Embryonic facial prominence (tissue), 1 donor: ENCODE measurements around the gene CBLB.
"Not testable (repeated sequence)": the region's sequence is repeated elsewhere in the genome, so short reads cannot be mapped to it uniquely, and the experiment has no call there.

Experiments used
- DNase-seq: peaks from one replicate; pipeline ENCODE4 v3.0.0-alpha.2; 2016; ENCODE audit errors: extremely low spot score

The CBLB gene

DNA sequence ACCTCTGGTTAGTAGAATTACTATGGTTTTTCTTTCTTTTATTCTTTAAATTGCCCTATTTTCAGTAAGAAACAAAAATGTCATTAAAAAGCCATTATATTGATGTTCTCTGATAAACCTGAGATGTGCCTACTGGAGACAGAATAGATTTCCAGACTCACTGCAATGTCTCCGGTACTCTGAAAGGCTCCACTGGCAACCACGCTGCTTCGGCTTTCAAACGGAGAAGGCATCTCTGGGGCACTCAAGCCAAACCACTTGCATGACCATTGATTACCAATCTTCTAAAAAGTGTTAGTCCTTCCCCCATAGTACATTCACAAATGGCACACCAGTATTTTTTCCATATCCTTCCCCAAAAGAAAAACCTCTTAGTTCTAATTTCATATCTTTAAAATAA, 82.6 kb downstream of the CBLB start:
- no peak for DNase-seq

DNA sequence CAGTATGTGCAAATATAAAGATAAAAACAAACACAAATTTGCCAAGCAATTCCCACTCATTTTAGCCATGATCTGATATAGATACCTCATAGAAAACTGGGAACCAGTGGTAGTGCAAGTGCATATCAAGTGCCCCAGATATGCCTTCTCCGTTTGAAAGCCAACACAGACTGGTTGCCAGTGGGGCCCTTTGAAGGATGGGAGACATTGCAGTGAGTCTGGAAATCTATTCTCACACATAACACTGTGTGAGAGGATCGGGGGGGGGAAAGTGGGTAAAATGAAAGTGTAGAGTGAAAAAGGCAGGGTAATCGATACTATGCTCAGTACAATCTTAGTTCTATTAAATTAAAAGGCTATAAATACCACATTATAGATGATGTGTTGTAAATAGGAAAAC, 83.0 kb downstream of the CBLB start:
- DNase-seq, result no peak

DNA sequence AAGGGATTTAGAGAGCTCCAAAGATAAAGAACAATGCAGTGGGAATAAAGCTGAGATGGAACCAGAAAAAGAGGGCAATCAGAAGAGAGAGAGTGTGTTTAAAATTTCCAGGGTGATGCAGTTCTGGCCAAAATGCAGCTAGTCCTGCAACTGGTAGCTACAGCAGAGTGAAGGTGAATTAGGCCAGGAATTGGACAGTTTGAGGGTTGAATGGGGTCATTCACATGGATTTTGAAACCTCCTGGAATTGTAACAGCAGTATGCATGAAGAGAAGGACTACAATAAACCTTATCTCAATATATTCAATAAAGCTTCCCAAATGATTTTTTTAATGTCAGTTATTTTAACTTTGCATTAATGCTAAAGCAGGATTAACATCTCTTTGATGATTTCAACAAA, 85.2 kb downstream of the CBLB start:
- no peak for DNase-seq

DNA sequence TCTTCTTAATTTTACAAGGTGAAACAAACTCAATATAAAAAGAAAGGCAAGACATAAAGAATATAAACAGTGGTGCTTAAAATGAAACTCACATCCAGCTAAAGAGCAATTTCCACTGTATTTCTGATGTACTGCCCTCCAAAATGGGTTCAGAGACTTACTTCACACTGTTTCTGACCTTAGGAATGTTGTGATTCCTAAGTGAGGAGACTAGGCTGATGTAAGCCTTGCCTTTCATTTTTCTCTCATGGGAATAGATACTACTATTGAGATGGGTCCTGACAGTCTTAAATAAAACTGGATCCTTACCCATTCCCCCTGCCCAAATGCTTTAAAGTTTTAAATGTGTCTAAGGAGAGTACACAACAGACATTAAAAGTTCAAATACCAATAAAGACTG, 86.9 kb downstream of the CBLB start:
- DNase-seq, result no peak

DNA sequence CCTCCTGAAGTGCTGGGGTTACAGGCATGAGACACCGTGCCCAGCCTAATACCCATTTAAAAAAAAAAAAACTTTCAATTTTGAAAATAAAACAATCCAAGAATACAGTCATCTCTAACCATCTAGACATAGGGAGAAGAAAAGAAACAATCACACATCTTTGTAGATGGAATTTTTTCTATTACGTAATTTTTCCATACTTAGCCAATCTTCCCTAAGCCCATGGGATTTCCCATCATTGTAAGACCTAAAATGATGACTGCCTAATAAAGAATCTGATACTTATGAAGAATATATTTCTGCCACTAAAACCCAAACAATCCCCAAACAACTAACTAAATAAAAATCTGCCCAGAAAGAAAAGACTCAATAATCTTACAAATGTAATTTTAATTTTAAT, 88.7 kb downstream of the CBLB start:
- DNase-seq, result no peak

DNA sequence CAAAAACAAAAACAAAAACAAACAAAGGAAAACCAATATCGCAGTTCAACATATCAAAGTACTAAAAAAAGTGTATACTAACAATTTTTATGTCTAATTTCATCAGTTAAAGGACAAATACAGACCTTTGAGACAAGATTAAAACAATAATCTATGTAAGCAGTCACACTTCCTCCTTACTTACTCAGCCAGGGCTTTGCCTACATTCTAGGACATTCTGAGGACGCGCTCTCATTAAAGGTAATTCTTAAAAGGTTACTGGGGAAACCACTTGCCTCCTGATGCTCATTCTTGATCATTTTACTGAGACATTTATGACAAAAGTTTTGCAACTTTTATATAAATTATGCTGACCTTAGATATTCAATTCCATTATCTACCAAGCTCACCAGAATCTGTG, 93.4 kb downstream of the CBLB start:
- no peak for DNase-seq

DNA sequence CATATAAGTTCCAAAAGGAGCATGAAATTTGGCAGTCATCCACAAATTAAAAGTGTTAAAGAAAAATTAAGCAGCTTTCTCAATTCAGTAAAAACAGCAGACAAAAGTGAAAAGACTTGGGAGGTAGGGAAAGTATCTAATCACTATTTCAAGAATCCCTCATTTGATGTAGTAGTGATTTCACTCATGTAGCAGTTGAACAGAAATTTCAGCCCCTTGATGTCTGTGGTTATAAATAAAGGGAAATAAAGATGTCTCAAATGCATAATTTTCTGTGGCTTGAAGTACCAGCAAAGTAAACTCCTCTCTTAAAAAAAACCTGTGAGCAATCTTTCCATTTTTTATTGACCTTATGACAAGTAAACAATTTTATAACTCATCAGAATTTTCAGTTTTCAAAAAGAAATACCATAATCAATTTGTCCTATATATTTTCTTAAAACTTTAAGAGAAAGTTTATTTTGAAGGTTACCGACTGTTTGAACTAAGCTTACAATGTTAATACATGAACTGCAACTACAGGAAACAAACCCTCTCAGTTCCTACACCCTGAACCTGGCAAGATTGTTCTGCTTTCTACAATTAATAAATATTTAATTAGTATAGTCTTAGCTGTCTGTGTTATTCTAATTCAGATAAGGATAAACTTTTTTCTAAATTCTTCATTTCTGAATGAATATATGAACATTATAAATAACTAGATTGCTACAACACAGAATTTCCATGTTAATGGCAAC, 94.2 kb downstream of the CBLB start:
- no peak for DNase-seq

DNA sequence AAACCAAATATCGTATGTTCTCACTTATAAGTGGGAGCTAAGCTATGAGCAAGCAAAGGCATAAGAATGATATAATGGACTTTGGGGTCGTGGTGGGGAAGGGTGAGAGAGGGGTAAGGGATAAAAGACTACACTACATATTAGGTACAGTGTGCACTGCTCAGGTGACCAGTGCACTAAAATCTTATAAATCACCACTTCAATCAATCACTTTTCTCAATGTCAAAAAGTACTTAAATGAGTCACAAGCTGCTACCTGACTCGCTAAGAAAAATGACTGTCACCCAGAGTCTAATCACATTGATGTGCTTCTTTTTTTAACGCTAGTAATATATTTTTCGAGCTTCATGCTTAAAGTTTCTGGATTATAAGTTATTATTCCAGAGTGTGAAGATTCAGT, 95.5 kb downstream of the CBLB start:
- no peak for DNase-seq

DNA sequence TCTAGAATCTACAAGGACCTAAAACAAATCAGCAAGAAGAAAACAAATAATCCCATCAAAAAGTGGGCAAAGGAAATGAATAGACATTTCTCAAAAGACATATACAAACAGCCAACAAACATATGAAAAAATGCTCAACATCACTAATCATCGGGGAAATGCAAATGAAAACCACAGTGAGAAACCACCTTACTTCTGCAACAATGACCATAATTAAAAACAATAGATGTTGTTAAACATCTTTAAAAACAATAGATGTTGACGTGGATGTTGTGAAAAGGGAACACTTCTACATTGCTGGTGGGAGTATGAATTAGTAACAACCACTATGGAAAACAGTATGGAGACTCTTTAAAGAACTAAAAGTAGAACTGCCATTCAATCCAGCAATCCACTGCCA, 96.2 kb downstream of the CBLB start:
- DNase-seq, result no peak

DNA sequence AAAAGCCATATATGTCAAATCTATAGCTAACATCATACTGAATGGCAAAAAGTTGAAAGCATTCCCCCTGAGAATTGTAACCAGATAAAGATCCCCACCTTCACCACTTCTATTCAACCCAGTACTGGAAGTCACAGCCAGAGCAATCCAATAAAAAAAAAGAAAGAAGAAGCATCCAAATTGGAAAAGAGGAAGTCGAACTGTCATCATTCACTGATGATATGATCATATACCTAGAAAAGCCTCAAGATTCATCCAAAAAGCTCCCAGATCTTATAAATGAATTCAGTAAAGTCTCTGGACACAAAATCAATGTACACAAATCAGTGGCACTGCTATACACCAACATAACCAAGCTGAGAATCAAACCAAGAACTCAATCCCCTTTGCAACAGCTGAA, 97.4 kb downstream of the CBLB start:
- DNase-seq, result no peak

DNA sequence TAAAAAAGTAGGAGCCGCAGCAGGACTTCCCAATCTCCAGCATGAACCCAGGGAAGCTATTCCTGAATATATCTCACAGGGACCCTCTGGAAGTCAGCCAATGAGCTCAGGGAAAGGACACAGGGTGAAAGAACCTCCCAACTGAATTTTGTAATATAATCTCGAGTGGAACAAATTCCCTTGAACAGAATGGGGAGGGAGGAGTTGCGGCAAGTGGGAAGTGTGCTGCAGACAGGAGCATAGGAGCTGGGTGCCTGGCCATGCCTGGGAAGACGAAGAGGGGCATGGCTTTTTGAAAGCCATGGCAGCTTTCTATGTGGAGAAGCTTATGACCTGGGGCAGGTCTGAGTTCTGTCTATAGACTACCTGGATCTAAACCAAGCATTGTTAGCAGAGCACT, 98.4 kb downstream of the CBLB start:
- no peak for DNase-seq

DNA sequence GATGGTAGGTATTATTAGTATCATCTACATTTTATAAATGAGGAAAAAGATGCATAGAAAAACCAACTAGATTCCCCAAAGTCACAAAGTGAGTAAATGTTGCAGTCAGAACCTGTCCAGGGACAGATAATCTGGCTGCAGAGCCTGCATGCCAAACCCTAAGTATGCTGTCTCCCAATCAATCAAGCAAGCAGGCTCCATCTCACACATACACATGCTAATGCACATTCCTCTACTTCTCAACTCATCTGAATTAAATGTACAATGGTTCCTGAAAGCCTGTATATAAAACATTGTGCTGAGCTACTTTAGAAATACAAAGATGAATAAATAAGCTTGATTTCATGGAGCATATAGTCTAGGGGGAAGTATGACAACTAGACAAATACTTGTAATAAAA, 101.0 kb downstream of the CBLB start:
- no peak for DNase-seq

DNA sequence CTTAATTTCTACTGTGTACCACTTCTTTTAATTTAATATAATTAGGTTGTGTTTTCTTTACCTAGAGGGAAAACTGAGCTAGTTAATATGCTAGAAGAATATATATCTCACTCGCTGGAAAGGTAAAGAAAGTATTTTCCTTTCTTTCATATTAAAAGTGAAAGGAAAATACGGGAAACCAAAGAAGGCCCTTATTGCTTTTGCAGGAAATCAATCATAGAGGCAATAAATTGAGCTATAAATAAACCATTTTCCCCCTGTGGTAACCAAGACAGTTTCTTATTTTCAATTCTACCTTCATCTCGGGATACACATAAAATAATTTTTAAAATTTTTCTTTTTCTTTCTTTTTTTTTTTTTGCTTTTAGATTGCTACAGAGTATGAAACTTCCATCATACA, 101.6 kb downstream of the CBLB start:
- DNase-seq, result no peak

DNA sequence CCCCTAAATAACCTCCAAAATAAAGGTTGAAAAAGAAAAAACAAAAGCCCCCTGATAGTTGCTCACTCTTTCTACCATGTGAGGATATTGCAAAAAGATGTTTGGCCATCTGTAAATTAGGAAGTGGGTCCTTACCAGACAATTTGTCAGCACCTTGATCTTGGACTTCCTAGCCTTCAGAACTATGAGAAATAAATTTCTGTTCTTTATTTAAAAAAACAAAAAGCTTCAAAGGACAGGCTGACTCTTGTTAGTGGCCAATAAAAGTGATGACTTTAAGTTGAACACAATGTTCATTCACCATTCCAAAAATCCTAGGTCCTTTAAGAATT, 103.5 kb downstream of the CBLB start:
- no peak for DNase-seq

DNA sequence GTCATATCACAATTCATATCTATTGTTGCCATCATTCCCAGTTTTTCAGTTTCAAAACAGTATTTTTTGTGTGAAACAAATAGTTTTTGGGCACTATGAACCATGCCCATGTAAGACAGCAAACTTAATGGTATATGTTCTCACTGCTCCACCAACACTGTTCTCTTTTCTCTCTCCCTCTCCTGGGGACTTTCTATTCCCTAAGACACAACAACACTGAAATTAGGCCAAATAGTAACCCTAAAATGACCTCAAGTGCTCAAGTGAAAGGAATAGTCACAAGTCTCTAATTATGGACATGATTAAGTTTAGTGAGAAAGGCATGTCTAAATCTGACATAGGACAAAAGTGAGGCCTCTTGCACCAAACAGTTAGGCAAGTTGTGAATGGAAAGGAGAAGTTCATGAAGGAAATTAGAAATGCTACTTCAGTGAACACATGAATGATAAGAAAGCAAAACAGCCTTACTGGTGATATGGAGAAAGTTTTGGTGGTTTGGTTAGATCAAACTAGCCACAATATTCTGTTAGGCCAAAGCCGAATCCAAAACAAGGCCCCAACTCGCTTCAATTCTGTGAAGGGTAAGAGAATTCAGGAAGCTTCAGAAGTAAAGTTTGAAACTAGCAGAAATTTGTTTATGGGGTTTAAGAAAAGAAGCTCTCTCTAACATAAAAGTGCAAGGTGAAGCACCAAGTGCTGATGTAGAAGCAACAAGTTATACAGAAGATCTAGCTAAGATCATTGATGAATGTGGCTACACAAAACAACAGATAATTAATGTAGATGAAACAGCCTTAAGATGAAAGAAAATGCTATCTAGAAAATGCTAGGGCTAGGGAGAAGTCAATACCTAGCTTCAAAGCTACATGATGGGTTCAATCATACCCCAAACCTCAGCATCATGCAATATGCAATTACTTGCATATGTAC, 104.2 kb downstream of the CBLB start:
- no peak for DNase-seq

DNA sequence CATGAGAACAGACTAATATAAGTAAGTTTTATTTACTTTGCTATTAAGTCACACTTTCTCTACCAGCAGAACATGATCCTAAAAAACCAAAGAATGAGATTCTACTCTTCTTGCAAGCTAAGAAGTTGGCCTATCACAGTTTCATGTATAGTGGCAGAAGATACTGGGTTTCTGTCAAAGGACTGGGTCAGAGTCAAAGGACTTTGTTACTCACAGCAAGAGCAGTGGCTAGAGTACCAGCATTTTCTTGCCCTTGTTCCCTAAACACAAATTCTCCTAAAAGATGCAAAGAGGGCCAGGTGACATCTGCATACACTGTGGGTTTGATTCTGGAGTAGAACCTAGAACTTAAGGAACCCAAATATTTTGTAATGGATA, 105.2 kb downstream of the CBLB start:
- DNase-seq, result no peak

DNA sequence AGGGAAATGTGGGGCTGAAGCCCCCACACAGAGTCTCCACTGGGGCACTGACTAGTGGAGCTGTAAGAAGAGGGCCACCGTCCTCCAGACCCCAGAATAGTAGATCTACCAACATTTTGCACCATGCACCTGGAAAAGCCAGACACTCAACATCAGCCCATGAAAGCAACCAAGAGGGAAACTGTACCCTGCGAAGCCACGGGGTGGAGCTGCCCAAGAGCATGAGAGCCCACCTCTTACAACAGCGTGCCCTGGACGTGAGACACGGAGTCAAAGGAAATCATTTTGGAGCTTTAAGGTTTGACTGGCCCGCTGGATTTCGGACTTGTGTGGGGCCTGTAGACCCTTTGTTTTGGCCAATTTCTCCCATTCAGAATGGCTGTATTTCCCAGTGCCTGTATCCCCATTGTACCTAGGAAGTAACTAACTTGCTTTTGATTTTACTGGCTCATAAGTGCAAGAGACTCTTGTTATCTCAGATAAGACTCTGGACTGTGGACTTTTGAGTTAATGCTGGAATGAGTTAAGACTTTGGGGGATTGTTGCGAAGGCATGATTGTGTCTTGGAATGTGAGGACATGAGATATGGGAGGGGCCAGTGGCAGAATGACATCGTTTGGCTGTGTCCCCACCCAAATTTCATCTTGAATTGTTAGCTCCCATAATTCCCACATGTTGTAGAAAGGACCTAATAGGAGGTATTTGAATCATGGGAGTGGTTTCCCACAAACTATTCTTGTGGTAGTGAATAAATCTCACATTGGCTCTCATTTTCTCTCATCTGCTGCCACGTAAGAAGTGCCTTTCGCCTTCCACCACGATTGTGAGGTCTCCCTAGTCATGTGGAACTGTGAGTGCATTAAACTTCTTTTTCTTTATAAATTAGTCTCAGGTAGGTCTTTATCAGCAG, 105.8 kb downstream of the CBLB start:
- DNase-seq, result no peak

DNA sequence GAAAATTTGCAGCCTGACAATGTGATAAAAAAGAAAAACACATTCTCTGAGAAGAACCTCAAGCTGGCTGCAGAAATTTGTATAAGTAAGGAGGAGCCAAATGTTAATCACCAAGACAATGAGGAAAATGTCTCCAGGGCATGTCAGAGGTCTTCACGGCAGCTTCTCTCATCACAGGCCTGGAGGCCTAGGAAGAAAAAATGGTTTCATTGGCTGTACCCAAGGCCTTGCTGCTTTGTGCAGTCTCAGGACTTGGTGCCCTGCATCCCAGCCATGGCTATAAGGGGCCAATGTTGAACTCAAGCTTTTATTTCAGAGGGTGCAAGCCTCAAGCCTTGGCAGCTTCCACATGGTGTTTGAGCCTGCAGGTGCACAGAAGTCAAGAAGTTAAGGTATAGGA, 106.6 kb downstream of the CBLB start:
- not testable (repeated sequence) for DNase-seq

DNA sequence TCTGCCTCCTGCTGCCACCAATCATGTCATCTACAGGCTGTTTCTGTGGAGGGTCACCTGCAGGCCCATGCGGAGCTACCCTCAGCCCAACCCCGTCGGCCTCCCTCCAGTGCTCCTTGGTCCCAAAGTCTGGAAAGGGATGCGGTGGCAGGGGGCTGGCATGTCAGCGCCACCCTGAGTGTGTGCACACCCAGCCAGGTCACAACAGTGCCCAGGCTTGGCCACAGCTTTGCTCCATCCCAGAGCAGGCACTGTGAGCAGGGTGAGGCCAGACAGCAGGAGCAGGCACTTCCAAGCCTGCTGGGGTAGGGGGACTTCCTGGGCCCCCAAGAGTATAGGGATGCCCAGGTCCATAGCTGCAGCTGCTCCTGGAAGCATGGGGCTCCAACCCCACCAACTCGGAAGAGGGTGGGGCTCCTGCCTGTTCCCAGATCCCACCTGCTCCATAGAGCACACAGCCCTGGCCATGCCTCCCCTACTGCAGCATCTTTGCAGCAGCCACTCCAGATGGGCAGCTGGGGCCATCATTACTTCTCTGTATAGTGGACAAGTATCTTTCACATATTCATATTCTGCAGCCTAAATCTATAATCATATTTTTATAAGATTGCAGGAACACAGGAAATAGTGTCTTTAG, 109.3 kb downstream of the CBLB start:
- no peak for DNase-seq

DNA sequence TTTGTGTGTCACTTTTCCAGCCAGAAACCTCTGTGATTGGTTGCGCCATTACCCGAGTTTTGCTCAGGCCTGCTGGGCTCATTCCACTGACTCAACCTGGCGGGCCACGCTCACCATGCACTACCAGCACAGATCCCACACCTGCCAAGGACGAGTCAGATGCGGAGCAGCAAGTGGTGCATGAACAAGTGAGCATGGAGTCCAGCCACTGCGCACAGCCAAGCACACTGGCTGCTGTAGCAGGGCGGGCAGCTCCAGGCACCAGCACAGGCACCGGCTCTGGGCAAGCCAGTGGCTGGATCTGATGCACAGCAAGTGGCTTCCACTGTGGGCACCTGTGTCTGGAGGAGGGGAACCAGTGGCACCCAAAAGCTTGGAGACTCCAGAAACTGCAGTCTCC, 110.4 kb downstream of the CBLB start:
- DNase-seq, result no peak

DNA sequence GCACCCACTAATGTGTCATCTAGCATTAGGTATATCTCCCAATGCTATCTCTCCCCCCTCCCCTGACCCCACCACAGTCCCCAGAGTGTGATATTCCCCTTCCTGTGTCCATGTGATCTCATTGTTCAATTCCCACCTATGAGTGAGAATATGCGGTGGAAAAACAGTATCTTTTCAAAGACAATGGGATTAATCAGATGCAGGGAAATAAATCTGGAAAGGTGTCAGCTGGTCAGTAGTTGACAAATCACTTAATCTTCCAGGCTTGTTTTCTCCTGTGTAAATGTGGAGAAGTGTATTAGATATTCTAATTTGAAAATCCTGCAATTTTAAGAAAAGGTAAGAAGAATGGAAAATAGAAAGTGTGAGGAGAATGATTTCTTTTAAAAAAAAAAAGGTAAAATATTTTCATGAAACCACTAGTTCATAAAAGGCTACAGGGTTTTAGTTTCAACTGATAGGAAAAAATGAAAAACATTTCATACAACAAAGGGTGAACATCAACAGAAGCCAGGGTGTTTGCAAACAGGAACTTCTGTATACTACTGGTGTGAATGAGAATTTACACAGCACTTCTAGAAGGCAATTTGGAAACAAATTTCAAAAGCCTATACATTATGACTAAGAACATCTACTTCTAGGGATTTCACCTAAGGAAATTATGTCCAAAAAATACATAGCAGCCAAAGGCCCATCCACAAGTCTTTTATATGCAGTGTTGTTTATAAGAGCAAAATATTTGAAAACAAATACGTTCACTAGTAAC, 113.5 kb downstream of the CBLB start:
- DNase-seq, result no peak
